ENCODE results near the gene WNK1.

DNA sequence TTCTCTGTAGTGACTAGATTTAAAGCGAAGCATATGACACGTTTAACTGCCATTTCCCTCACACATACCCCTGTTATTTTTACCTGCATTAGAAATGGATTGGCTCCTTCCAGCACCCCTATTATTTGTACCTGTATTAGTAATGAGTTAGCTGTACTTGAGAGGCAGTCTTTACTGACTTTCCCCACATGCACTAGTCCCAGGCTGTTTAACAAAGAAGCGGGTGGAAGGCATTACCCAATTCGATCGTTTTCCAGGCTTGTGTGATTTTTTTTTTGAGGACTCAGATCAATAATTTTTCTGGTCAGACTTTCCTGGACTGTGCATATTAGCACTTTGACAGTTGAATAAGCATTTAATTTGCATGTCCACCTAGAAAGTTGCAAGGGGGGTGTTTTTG lies 150.7 kb downstream of the WNK1 start:
- TF ChIP-seq CTCF (IDR thresholded peaks at IDR 0.05), result no peak
- no peak for TF ChIP-seq POLR2A (IDR thresholded peaks at IDR 0.05)
- TF ChIP-seq POLR2AphosphoS5 (IDR thresholded peaks at IDR 0.05), result no peak
- no peak for TF ChIP-seq EP300 (IDR thresholded peaks at IDR 0.05)
